M059J (cell line): ENCODE measurements around the gene SLC9A3. TPM values are rescaled to one million over a fixed set of nuclear protein-coding genes. Genes with fewer than 3 reads are reported as not detected.
"Not testable (repeated sequence)": the region's sequence is repeated elsewhere in the genome, so short reads cannot be mapped to it uniquely, and the experiment has no call there.

ENCODE experiments used
- DNase-seq: peaks from one replicate; pipeline ENCODE4 v3.0.0-alpha.2; 2012; ENCODE audit warnings: low read depth
- total RNA-seq: library from RNA; depleted of rRNA; stranded (reverse); fragments of >200 nt; shearing (Covaris generic); gene quantifications from 2 replicates; pipeline ENCODE4 v1.2.3, GENCODE V29; 2014

The SLC9A3 gene
- total RNA-seq, 1 experiment from 2014 or later: 3.0 TPM

GRCh38 chr5:476102-476813 lies 48.0 kb downstream of the SLC9A3 start:
- DNase-seq: no peak

GRCh38 chr5:475704-476101 lies 48.5 kb downstream of the SLC9A3 start:
- DNase-seq: no peak

GRCh38 chr5:474840-475661 lies 49.2 kb downstream of the SLC9A3 start:
- DNase-seq: no peak

DNA sequence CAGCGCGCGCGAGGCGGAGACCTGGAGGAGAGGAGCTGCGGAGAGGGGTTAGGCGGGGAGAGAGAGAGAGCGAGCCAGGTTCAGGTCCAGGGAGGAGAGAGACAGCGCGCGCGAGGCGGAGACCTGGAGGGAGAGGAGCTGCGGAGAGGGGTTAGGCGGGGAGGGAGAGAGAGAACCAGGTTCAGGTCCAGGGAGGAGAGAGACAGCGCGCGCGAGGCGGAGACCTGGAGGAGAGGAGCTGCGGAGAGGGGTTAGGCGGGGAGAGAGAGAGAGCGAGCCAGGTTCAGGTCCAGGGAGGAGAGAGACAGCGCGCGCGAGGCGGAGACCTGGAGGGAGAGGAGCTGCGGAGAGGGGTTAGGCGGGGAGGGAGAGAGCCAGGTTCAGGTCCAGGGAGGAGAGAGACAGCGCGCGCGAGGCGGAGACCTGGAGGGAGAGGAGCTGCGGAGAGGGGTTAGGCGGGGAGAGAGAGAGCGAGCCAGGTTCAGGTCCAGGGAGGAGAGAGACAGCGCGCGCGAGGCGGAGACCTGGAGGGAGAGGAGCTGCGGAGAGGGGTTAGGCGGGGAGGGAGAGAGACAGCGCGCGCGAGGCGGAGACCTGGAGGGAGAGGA lies 49.9 kb downstream of the SLC9A3 start:
- DNase-seq: not testable (repeated sequence)

- peak; percentile 55 for DNase-seq
Observed at GRCh38 chr5:473551-474192, 50.6 kb downstream of the SLC9A3 start.

DNA sequence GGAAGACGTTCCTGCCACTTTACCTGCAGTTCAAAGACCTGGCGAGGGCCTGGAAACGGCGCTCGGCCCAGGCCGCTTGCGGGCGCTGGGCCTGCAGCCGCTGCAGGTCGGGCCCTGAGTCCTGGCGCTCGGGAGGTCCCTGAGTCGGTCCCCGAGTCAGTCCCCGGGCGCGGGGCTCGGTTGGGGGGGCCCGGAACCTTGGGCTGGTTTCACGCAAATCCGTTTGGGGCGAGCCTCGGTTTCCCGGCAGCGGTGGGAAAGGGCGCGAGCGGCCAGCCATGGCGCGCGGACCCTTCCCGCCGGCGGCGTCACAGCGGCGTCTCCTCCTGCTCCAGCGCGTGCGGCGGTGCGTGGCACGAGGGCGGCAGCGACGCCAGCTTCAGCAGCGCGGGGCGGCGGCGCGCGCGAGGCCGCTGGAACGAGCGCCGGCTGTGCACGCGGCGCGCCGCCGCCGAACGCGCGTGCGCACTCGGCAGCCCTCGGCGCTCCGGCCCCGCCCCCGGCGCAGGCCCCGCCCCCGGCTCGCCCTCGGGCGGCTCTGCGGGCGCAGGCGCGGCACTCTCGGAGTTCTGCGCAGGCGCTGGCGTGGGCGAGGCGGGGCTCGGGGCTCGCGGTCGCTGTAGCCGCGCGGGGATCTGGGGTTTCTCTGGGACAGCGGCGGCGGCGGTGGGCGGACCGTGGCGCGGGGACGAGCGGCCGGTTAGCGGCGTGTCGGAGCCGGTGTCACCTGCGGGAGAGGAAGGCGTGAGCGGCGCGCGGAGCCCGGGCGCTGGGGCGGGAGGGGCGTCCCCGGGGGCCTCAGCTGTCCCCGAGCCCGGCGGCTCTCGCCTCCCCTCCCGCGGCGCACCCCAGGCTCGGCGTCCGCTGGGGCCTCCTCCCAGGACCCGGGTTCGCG lies 51.3 kb downstream of the SLC9A3 start:
- DNase-seq: peak; percentile 72

DNA sequence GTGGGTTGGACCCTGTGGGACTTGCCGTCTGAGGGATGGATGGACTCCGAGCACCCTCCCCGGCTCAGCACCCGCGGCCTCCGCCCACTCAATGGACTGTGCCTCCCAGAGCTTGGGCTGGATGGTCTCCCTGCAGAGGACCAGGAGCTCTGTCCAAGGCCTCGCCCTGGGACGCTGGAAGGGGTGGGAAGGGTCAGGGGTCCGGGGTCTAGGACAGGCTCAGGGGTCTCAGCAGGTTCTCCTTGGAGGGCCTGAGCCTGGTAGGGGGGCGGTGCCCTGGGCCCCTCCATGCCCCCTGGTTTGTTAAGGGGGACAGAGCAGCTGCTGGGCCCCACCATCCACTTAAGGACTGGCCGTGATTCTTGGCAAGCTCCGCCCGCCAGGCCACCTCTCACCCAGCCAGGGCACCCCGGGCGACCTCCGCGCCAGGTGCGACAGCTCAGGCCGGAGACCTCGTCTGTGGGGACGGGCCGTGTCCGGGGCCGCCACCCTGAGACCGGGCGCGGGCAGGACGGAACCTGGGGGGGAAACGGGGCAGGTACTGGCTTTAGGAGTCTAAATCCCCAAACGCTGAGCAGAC lies 52.1 kb downstream of the SLC9A3 start:
- no peak for DNase-seq

DNA sequence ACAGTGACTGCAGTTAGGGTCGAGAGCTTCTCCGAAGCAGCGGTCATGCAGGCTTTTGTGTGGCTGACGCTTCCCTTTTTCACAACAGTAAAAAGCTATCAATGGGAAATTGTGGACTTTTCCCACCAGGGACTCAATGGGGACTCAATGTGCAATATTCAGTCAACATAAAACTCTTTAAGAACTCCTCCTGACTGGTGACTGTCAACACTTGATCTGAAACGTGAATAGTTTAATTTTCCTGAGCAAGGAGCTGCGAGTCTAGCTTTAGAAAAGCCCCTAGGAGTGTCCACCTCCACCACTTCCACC lies 52.5 kb downstream of the SLC9A3 start:
- DNase-seq: no peak

GRCh38 chr5:470961-471749 lies 53.1 kb downstream of the SLC9A3 start:
- no peak for DNase-seq

- no peak for DNase-seq
Observed at GRCh38 chr5:469752-470483, 54.3 kb downstream of the SLC9A3 start.

GRCh38 chr5:468401-468800 lies 55.8 kb downstream of the SLC9A3 start:
- no peak for DNase-seq

- DNase-seq: no peak
Observed at GRCh38 chr5:466661-467310, 57.5 kb downstream of the SLC9A3 start.

DNA sequence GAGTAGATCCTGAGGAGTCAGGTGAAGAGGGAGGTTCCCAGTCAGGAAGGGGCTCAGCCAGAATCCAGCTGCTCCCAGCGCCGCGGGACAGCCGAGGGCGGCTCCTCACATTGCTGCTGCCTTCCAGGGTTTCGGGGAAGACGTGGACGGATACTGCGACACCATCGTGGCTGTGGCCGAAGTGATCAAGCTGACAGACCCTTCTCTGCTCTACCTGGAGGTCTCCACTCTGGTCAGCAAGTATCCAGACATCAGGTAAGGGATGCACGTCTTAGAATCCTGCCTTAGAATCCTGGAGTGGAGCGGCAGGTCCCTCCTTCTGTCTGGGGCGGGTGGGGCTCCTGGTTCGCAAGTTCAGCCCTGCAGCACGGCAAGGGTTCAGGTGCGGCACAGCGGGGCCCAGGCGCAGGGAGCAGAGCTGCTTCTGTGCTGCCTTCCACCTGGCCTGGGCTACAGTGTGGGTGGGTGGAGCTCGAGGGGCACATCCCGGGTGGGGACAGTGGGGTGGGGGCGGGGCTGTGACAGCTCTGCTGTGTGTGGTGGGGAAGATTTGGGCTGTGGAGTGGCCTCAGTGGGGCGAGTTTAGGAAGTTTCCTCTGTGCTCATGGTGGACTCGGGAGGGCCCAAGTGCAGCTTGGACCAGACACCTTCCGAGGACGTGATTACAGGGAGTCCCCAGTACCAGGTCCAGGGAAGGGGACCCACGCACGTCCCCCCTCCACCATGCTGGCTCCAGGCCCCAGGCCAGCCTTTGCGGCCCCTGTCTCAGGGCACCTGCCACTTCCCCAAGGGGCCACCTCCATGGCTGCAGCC lies 58.5 kb downstream of the SLC9A3 start:
- no peak for DNase-seq

DNA sequence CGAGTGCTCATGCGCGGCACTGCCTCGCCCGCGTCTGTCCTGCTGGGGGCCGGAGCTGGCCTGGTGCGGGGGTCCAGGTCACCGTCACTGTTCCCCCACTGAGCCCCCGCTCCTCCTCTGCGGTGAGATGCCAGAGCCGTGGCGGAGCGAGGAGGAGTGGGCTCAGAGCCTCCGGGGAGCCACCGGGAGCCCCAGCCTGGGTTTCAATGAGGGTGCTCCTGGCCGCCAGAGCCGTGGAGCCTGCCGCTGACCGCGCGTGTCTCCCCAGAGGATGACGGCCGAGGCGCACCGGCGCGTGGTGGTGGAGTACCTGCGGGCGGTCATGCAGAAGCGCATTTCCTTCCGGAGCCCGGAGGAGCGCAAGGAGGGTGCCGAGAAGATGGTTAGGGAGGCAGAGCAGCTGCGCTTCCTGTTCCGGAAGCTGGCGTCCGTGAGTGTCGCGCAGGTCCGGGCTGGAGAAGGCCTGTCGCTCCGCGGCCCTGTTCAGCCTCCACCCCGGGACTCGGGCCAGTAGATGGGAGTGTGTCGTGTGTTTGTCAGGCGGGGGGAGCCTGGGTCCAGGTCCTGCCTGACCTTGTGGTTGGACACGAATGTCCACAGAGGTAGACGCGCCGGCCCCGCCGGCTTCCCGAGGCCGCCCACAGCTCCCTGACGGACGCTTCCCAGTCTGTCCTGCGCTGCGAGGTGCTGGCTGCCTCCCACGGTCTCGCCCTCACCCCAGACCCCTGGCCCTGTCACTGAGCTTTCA lies 59.2 kb downstream of the SLC9A3 start:
- no peak for DNase-seq

- DNase-seq: no peak
Observed at GRCh38 chr5:464446-464842, 59.8 kb downstream of the SLC9A3 start.

GRCh38 chr5:463952-464351 lies 60.3 kb downstream of the SLC9A3 start:
- no peak for DNase-seq

GRCh38 chr5:463301-463700 lies 60.9 kb downstream of the SLC9A3 start:
- DNase-seq: no peak
